ENCODE data around the gene TGFBR3. TPM values are rescaled to one million over a fixed set of nuclear protein-coding genes. Genes with fewer than 3 reads are reported as not detected.
A peak's percentile ranks its signal among the peaks of the same experiment; 100 is the strongest.

TGFBR3 gene
- total and polyA plus RNA-seq, 2 of the 13 experiments (the other 11 are each of a cell fraction or from before 2014, with no cell fraction given) = 76.5 to 195 TPM

- TF ChIP-seq PATZ1 (CRISPR knock-in tag; IDR thresholded peaks at IDR 0.05) (no peak), MXD4 (CRISPR knock-in tag; IDR thresholded peaks at IDR 0.05) (no peak), TIGD3 (CRISPR knock-in tag; IDR thresholded peaks at IDR 0.05; ENCODE audit: borderline replicate concordance) (no peak), ZNF713 (CRISPR knock-in tag; IDR thresholded peaks at IDR 0.05) (no peak), ZNF576 (CRISPR knock-in tag; IDR thresholded peaks at IDR 0.05) (no peak), ELF4 (CRISPR knock-in tag; IDR thresholded peaks at IDR 0.05; ENCODE audit: borderline replicate concordance) (no peak), HDAC1 (CRISPR knock-in tag; IDR thresholded peaks at IDR 0.05) (no peak), SNAPC4 (CRISPR knock-in tag; IDR thresholded peaks at IDR 0.05) (0 out of 2 replicates have a peak, but pooled peaks have one; percentile 1), MIER3 (CRISPR knock-in tag; IDR thresholded peaks at IDR 0.05; ENCODE audit: borderline replicate concordance) (no peak), EEA1 (CRISPR knock-in tag; IDR thresholded peaks at IDR 0.05; ENCODE audit: borderline replicate concordance) (no peak), NFAT5 (CRISPR knock-in tag; IDR thresholded peaks at IDR 0.05) (no peak), ZNF33A (CRISPR knock-in tag; IDR thresholded peaks at IDR 0.05; ENCODE audit: borderline replicate concordance) (no peak), CTCF (CRISPR knock-in tag; IDR thresholded peaks at IDR 0.05) (no peak)
Measured at GRCh38 chr1:91826248-91826647, 59.7 kb downstream of the TGFBR3 start (continued).
